ENCODE results near the gene LRRC75B. TPM values are rescaled to one million over a fixed set of nuclear protein-coding genes. Genes with fewer than 3 reads are reported as not detected.

LRRC75B gene
- polyA plus RNA-seq, 2 donors = 8.5 to 11.3 TPM

Other genes with a start within 250 kb of the LRRC75B start
- under 1 TPM; 0.72 to 0.92 TPM for gene ADORA2A, start 165.5 kb downstream of the LRRC75B start, polyA plus RNA-seq
- gene UPB1, start 97.7 kb downstream of the LRRC75B start, polyA plus RNA-seq = under 1 TPM; 0.04 to 0.06 TPM
- 10 to 100 TPM; 50.4 to 62.9 TPM for gene GUCD1, start 37.9 kb downstream of the LRRC75B start, polyA plus RNA-seq
- gene SNRPD3, start 37.1 kb downstream of the LRRC75B start, polyA plus RNA-seq = 100 to 1,000 TPM in 1 of 2 donors, 10 to 100 TPM in 1; 71.3 to 134 TPM
- 1 to 10 TPM; 1.5 to 3.9 TPM for gene GGT1, start 10.1 kb upstream of the LRRC75B start, polyA plus RNA-seq
- gene PIWIL3, start 181.6 kb upstream of the LRRC75B start, polyA plus RNA-seq = not detected
- gene SGSM1, start 213.1 kb upstream of the LRRC75B start, polyA plus RNA-seq = under 1 TPM; 0.14 to 0.16 TPM

Measured in esophagus (tissue), 2 donors.